HepG2 (cell line): ENCODE results near the gene MLANA. TPM values are rescaled to one million over a fixed set of nuclear protein-coding genes. Genes with fewer than 3 reads are reported as not detected.

Experiments used
- ATAC-seq: fragments of 200-7000 bp; cut with Tn5 transposase; 3 replicates; pipeline ENCODE4 v1.9.1; 2020; ENCODE audit warnings: mild to moderate bottlenecking, moderate library complexity
- BruUV-seq: library from RNA; stranded (reverse); fragments of 400-500 nt; replicated peaks from 2 replicates; lab custom pipeline; 2021; lab: Mats Ljungman, UMichigan
- CTCF ChIA-PET: fragments of 300-600 bp; formaldehyde crosslinking; extraction: SDS; loops from one replicate; lab custom pipeline; 2021; ENCODE audit warnings: low total read pairs, inconsistent platforms, low intra/inter-chr PET ratio; lab: Yijun Ruan, JAX
- POLR2A ChIA-PET: fragments of 350-600 bp; sonication (Branson Sonifier 250); formaldehyde crosslinking; loops from one replicate; lab custom pipeline; 2020; ENCODE audit warnings: antibody characterized with exemption, inconsistent platforms; lab: Yijun Ruan, JAX
- DNase-seq: peaks from one replicate; pipeline ENCODE4 v3.0.0-alpha.2; 2015; ENCODE audit warnings: low spot score
- FAIRE-seq: peaks from 3 replicates; lab custom pipeline; 2011; peaks lifted over from hg19 to GRCh38; lab: Jason Lieb, UNC
- H2AFZ ChIP-seq: one replicate; pipeline ENCODE4 v1.6.1; 2011; ENCODE audit warnings: low read length, inconsistent platforms
- H3K27ac ChIP-seq: fragments of 300-600 bp; 3 replicates; pipeline ENCODE4 v1.8.0; 2011; ENCODE audit warnings: mixed run types, mild to moderate bottlenecking, mixed read lengths, low read length, inconsistent platforms; ENCODE audit not compliant: insufficient read depth; ENCODE audit errors: extremely low read length
- H3K27me3 ChIP-seq, 2 experiments: fragments of 200-600 bp in 1 of 2; 2 replicates in 1 of 2; 3 replicates in 1 of 2; pipeline versions ENCODE4 v1.6.0 to v1.8.0; 2011; ENCODE audit warnings: low read length in 2 of 2, mild to moderate bottlenecking in 2 of 2, moderate library complexity in 2 of 2, inconsistent platforms in 1 of 2; ENCODE audit not compliant: insufficient read depth in 2 of 2, control insufficient read depth in 1 of 2
- H3K36me3 ChIP-seq, 2 experiments: fragments of 200-600 bp in 1 of 2; replicated peaks in 1 of 2; 2 replicates in 1 of 2; 3 replicates in 1 of 2; pipeline versions ENCODE4 v1.5.1 to v1.8.0; 2011; ENCODE audit warnings: low read length in 2 of 2, inconsistent platforms in 1 of 2; ENCODE audit not compliant: insufficient read depth in 2 of 2, control insufficient read depth in 1 of 2
- H3K4me1 ChIP-seq: 2 replicates; pipeline ENCODE4 v1.5.1; 2012; ENCODE audit warnings: low read length, inconsistent platforms; ENCODE audit not compliant: insufficient read depth
- H3K4me2 ChIP-seq: 2 replicates; pipeline ENCODE4 v1.6.0; 2011; ENCODE audit warnings: low read depth, low read length, inconsistent platforms
- H3K4me3 ChIP-seq, 3 experiments: fragments of 200-600 bp in 1 of 3; sonication (generic), shearing (Covaris generic) in 1 of 3; replicated peaks in 1 of 3; 2 replicates each; pipeline ENCODE4 v1.5.1; 2011 to 2016; ENCODE audit warnings: low read length in 3 of 3, inconsistent platforms in 2 of 3, low read depth in 2 of 3, mild to moderate bottlenecking in 2 of 3, control low read depth in 1 of 3, mixed read lengths in 1 of 3; ENCODE audit not compliant: insufficient read depth in 1 of 3
- H3K79me2 ChIP-seq: one replicate; pipeline ENCODE4 v1.6.1; 2011; ENCODE audit warnings: low read length, inconsistent platforms; ENCODE audit not compliant: insufficient read depth
- H3K9ac ChIP-seq: 2 replicates; pipeline ENCODE4 v1.6.0; 2011; ENCODE audit warnings: mild to moderate bottlenecking, low read depth, low read length, inconsistent platforms; ENCODE audit not compliant: insufficient read depth
- H3K9me3 ChIP-seq: 2 replicates; pipeline ENCODE4 v1.5.1; 2012; ENCODE audit warnings: mild to moderate bottlenecking, low read length
- H4K20me1 ChIP-seq: 2 replicates; pipeline ENCODE4 v1.6.0; 2011; ENCODE audit warnings: inconsistent platforms, mild to moderate bottlenecking, low read length, moderate library complexity; ENCODE audit not compliant: insufficient read depth
- ATF4 ChIP-seq, 2 experiments: fragments of 450-650 bp in 1 of 2; sonication (generic) in 1 of 2; formaldehyde crosslinking; IDR thresholded peaks; 2 replicates each; pipeline versions ENCODE4 v1.5.0 to v1.8.0; 2020 to 2022; ENCODE audit warnings: mild to moderate bottlenecking in 1 of 2, missing genetic modification reagents in 1 of 2
- ATF7 ChIP-seq, 2 experiments: fragments of 450-650 bp in 1 of 2; sonication (generic) in 1 of 2; formaldehyde crosslinking in 1 of 2; IDR thresholded peaks; 2 replicates each; pipeline versions ENCODE4 v1.4.0 to v1.6.1; 2016 to 2020; ENCODE audit warnings: antibody characterized with exemption in 1 of 2, mild to moderate bottlenecking in 1 of 2, missing genetic modification reagents in 1 of 2
- BORCS8-MEF2B ChIP-seq: sonication (generic); formaldehyde crosslinking; IDR thresholded peaks from 2 replicates; pipeline ENCODE4 v1.8.0; 2022; ENCODE audit warnings: mild to moderate bottlenecking, missing genetic modification reagents
- CEBPB ChIP-seq: IDR thresholded peaks from 2 replicates; pipeline ENCODE4 v1.6.1; 2011; ENCODE audit warnings: low read depth, low read length, improper control_type of control experiment, borderline replicate concordance
- CEBPG ChIP-seq: IDR thresholded peaks from 2 replicates; pipeline ENCODE4 v1.6.1; 2016
- E2F2 ChIP-seq: sonication (generic); formaldehyde crosslinking; IDR thresholded peaks from 2 replicates; pipeline ENCODE4 v1.4.0; 2020; ENCODE audit warnings: missing genetic modification reagents, borderline replicate concordance
- ETV5 ChIP-seq: IDR thresholded peaks from 2 replicates; pipeline ENCODE4 v1.6.1; 2018; ENCODE audit warnings: missing biosample characterization, missing genetic modification reagents, inconsistent platforms, borderline replicate concordance
- HDAC1 ChIP-seq: sonication (generic); formaldehyde crosslinking; IDR thresholded peaks from 2 replicates; pipeline ENCODE4 v1.5.1; 2020; ENCODE audit warnings: mild to moderate bottlenecking, missing genetic modification reagents
- HIC2 ChIP-seq: sonication (generic); formaldehyde crosslinking; IDR thresholded peaks from 2 replicates; pipeline ENCODE4 v1.9.0; 2022; ENCODE audit warnings: low read depth, missing genetic modification reagents
- MAF1 ChIP-seq: sonication (generic); formaldehyde crosslinking; IDR thresholded peaks from 2 replicates; pipeline ENCODE4 v1.5.0; 2020; ENCODE audit warnings: missing genetic modification reagents, borderline replicate concordance
- MTF2 ChIP-seq: sonication (generic); formaldehyde crosslinking; IDR thresholded peaks from 2 replicates; pipeline ENCODE4 v1.5.0; 2020; ENCODE audit warnings: missing genetic modification reagents, borderline replicate concordance
- PRMT3 ChIP-seq: sonication (generic); formaldehyde crosslinking; IDR thresholded peaks from 2 replicates; pipeline ENCODE4 v1.8.1; 2022; ENCODE audit warnings: low read depth, mild to moderate bottlenecking, moderate library complexity, missing genetic modification reagents, borderline replicate concordance
- SKI ChIP-seq: fragments of 450-650 bp; IDR thresholded peaks from one replicate; pipeline ENCODE4 v1.6.1; 2018; ENCODE audit warnings: mild to moderate bottlenecking; ENCODE audit not compliant: partially characterized antibody
- ZBTB39 ChIP-seq: sonication (generic); formaldehyde crosslinking; IDR thresholded peaks from 2 replicates; pipeline ENCODE4 v1.5.0; 2020; ENCODE audit warnings: missing genetic modification reagents
- ZNF781 ChIP-seq: sonication (generic); formaldehyde crosslinking; IDR thresholded peaks from 2 replicates; pipeline ENCODE4 v1.5.1; 2020; ENCODE audit warnings: borderline replicate concordance, mild to moderate bottlenecking, missing genetic modification reagents; ENCODE audit errors: not compliant biosample characterization
- WGBS: methylation state at CpG from one replicate; pipeline ENCODE4 v1.1.6; 2017; ENCODE audit warnings: low lambda C conversion rate; 5-methylcytosine and 5-hydroxymethylcytosine counted together
- in situ Hi-C: cut with HindIII; loops from 2 replicates; pipeline ENCODE4 v1.10.0; 2017; ENCODE audit warnings: low pct_unique_long_range_greater_than_20kb; ENCODE audit not compliant: extremely low pct_ligation_motif_present
- intact Hi-C: fragments of 100-400 bp; cut with micrococcal nuclease; formaldehyde crosslinking; loops from one replicate; pipeline ENCODE4 v1.10.0; 2022; ENCODE audit not compliant: unreplicated experiment
- polyA plus RNA-seq, 8 experiments: library from polyadenylated mRNA; depleted of rRNA in 3 of 8; stranded (reverse) in 7 of 8; unstranded in 1 of 8; fragments of >200 nt; fragmentation: Illumina TruSeq in 4 of 8; extraction: Trizol in 4 of 8; gene quantifications; 2 replicates each; pipeline versions ENCODE4 v1.2.1 to v1.2.3, GENCODE V29; 2011 to 2016; ENCODE audit warnings: low read depth in 4 of 8, missing spikeins in 1 of 8, mixed read lengths in 1 of 8; ENCODE audit not compliant: insufficient read depth in 1 of 8
- total RNA-seq, 5 experiments: library from RNA; depleted of rRNA; stranded (reverse); fragments of >200 nt; fragmentation: Illumina TruSeq; extraction: Trizol; gene quantifications; 2 replicates each; pipeline ENCODE4 v1.2.3, GENCODE V29; 2016; ENCODE audit warnings: low read depth in 1 of 5

MLANA gene
- total and polyA plus RNA-seq, 2 of the 13 experiments (the other 11 are each of a cell fraction or from before 2014, with no cell fraction given), result 0.11 to 0.18 TPM

GRCh38 chr9:5910413-5911057 lies 19.8 kb downstream of the MLANA start:
- Histone ChIP-seq H3K9ac (no peak overlapping the region), H3K27me3 (no peaks in the 10 kb centered on the region), H3K4me2 (no peak overlapping the region), H3K79me2 (no peaks in the 10 kb centered on the region), H2AFZ (no peak overlapping the region), H3K9me3 (no peaks in the 10 kb centered on the region), H3K27ac (no peak overlapping the region), H3K4me1 (peaks cover 18% of the 10 kb centered on the region), H4K20me1 (no peaks in the 10 kb centered on the region), H3K36me3 (no peaks in the 10 kb centered on the region), H3K4me3 (no peak overlapping the region)
- 96% methylated on average over 1 of the region's 1 CpG for WGBS
- POLR2A ChIA-PET, result interaction anchor here (0.9 kb wide), 1 partner anchor 105 kb away, joined by 3 read pairs; the partner anchor contains the start of gene RANBP6
- FAIRE-seq (peak; percentile 8), ATAC-seq (no peak), DNase-seq (no peak)
- intact Hi-C loops, result no loop called here
- in situ Hi-C loops, result no loop called here
- no TSS peak for BruUV-seq
- CTCF ChIA-PET, result no interaction called here
- no peak for TF ChIP-seq SKI
- 0 out of 2 replicates have a peak, but pooled peaks have one; percentile 14 for TF ChIP-seq CEBPG (CRISPR knock-in tag)
- no peak for TF ChIP-seq PRMT3 (CRISPR knock-in tag)
- no peak for TF ChIP-seq HIC2 (CRISPR knock-in tag)
- TF ChIP-seq ZNF781 (CRISPR knock-in tag), result no peak
- TF ChIP-seq BORCS8-MEF2B (CRISPR knock-in tag), result no peak
- no peak for TF ChIP-seq MAF1 (CRISPR knock-in tag)
- TF ChIP-seq ATF4 (CRISPR knock-in tag; IDR thresholded peaks at IDR 0.05), result peak in 1 of 2 experiments; percentile 92; a peak in 2 of 4 replicates
- TF ChIP-seq MTF2, result no peak
- TF ChIP-seq ATF7 (IDR thresholded peaks at IDR 0.05), result 0 out of 2 replicates have a peak, but pooled peaks have one; percentile 16
- no peak for TF ChIP-seq ATF7 (CRISPR knock-in tag; IDR thresholded peaks at IDR 0.05)
- no peak for TF ChIP-seq E2F2 (CRISPR knock-in tag)
- no peak for TF ChIP-seq ETV5
- TF ChIP-seq HDAC1 (CRISPR knock-in tag), result no peak
- 0 out of 2 replicates have a peak, but pooled peaks have one; percentile 24 for TF ChIP-seq CEBPB
- TF ChIP-seq ZBTB39 (CRISPR knock-in tag), result no peak
